ENCODE results near the gene TAMALIN. TPM values are rescaled to one million over a fixed set of nuclear protein-coding genes. Genes with fewer than 3 reads are reported as not detected.
A peak's percentile ranks its signal among the peaks of the same experiment; 100 is the strongest.

TAMALIN gene
- polyA plus RNA-seq, 2 donors: 6.1 to 7.4 TPM

DNA sequence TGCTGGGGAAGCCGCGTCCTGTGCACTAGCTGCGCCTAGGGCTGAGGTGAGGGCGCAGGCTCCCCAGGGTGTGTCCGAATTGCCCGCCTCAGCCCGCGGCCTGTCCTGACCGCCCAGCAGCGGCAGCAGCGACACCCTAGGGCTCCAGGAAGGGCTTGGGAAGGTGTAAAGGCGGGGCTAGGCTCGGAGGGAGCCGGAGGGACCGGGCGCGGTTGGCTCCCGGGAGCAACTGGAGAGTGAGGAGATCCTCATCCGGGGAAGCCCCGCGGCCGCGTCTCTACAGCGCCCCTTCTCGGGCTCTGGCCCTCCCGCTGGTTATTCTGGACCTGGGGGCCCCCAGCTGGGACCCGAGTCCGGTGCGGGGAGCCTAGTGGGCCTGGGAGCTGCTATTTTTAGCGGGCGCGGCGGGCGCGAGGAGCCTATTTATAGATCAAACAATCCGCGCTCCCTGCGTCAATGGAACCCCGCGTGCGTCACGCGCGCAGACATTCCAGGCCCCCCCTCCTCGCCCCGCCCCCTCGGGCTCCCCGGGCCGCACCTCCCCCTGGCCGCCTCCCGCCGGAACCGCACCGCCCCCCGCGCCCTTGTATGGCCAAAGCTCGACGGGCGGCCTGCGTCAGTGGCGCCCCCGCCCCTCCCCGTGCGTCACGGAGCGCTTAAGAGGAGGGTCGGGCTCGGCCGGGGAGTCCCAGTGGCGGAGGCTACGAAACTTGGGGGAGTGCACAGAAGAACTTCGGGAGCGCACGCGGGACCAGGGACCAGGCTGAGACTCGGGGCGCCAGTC, 44.2 kb downstream of the TAMALIN start, which contains the start of gene NR4A1:
TSS of gene NR4A1 (plus strand) at position 685 of the 784 bp plus-strand sequence. CDS start 2,887 bp downstream, outside the sequence.
- peak within 1 kb of the TSS; percentile 32 to 53 for H3K4me3 ChIP-seq (ENCODE audit: low read depth in 1 of 2, low read length in 2 of 2)
- 0 to 1% methylated on average over 66 to 77 of the region's 77 CpGs for WGBS, 2 donors
- no peaks in the 10 kb centered on the region for H3K9me3 ChIP-seq (ENCODE audit: control insufficient read depth in 2 of 2, insufficient read depth in 1 of 2, low read depth in 1 of 2, low read length in 1 of 2)
- H3K4me1 ChIP-seq (ENCODE audit: control insufficient read depth in 2 of 2, insufficient read depth in 2 of 2, low read length in 1 of 2): peaks cover 5 to 15% of the 10 kb centered on the region in 2 donors
- H3K36me3 ChIP-seq (ENCODE audit: control insufficient read depth in 2 of 2, insufficient read depth in 2 of 2, low read length in 1 of 2): no peaks in the 10 kb centered on the region
- peak within 1 kb of the TSS; percentile 94 for H3K27ac ChIP-seq (ENCODE audit: low read depth in 2 of 2, low read length in 1 of 2)
- H3K27me3 ChIP-seq (ENCODE audit: control insufficient read depth in 1 of 2, insufficient read depth in 2 of 2, low read length in 2 of 2): no peaks in the 10 kb centered on the region

DNA sequence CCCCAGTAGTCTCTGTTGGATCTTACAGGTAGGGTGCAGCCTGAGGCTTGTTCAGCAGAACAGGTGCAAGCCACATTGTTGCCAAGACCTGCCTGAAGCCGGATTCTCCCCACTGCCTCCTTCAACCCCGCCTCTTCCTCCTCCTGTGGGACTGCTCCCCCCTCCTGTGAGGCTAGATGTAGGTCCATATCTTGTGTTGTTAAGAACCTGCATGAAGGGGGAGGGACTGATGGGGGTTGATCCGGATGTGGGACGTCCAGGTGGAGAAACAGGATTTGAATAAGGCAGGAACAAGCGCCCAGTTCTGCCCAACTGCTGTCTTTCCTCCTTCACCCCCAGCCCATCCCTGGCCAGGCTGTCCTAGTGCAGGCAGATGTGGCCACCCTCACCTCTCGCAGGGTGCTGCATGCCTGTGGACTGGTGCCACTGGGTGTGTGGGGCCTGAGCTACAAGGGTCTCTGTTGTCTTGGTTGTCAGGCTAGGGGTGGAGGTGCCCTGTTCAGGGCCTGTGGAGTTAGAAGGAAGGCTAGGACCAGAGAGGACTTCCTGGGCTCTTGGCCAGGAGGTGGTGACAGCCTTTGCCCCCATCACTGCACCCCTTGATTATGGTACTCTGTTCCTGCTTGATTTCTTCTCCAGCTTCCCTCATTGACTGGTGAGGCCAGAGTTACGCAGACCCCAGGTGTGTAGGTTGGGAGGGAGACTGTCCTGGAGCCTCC, 45.9 kb downstream of the TAMALIN start:
- Histone ChIP-seq H3K9me3 (ENCODE audit: control insufficient read depth in 2 of 2, insufficient read depth in 1 of 2, low read depth in 1 of 2, low read length in 1 of 2) (no peaks in the 10 kb centered on the region), H3K27me3 (ENCODE audit: control insufficient read depth in 1 of 2, insufficient read depth in 2 of 2, low read length in 2 of 2) (no peaks in the 10 kb centered on the region), H3K4me3 (ENCODE audit: low read depth in 1 of 2, low read length in 2 of 2) (peak overlapping the region; percentile 32 to 53), H3K27ac (ENCODE audit: low read depth in 2 of 2, low read length in 1 of 2) (peak overlapping the region; percentile 85 to 91), H3K36me3 (ENCODE audit: control insufficient read depth in 2 of 2, insufficient read depth in 2 of 2, low read length in 1 of 2) (peaks cover 0 to 5% of the 10 kb centered on the region in 2 donors), H3K4me1 (ENCODE audit: control insufficient read depth in 2 of 2, insufficient read depth in 2 of 2, low read length in 1 of 2) (peaks cover 4 to 12% of the 10 kb centered on the region in 2 donors)
- 43 to 45% methylated on average over 7 of the region's 7 CpGs for WGBS, 2 donors

DNA sequence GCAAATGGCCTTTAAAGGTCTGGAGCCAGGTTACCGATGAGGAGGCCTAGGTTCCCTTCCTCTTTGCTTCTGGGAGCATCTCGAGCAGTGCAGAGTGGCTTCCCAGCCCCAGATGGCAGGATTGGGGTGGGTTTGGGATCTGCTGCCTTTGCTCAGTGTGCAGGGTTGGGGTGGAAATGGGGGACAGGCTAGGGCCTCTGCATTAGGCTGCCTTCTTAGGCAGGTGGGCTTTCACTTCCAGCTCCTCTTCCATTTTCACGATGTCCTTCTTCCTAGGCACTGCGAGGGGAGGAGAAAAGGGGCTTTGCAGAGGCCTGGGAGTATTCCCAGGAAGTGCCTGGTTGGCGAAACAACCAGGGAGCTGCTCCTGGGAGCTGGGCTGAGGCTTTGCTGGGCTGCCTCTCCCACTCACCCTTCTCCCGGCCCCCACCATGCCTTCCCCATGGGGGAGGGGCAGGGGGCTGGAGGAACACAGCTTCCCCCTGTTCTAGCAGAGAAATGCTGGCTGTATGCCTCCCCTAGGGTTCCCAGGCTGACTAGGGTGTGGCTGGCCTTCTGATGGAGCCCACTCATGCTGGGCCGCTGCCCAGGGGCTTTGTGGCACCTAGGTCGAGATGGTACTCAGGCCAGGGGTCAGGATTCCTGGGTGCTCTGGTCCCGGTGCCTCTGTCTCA, 46.9 kb downstream of the TAMALIN start:
- no peak overlapping the region for H3K4me3 ChIP-seq (ENCODE audit: low read depth in 1 of 2, low read length in 2 of 2)
- H3K36me3 ChIP-seq (ENCODE audit: control insufficient read depth in 2 of 2, insufficient read depth in 2 of 2, low read length in 1 of 2): peaks cover 0 to 7% of the 10 kb centered on the region in 2 donors
- peak overlapping the region in 1 of 2 donors; percentile 16 for H3K27ac ChIP-seq (ENCODE audit: low read depth in 2 of 2, low read length in 1 of 2)

DNA sequence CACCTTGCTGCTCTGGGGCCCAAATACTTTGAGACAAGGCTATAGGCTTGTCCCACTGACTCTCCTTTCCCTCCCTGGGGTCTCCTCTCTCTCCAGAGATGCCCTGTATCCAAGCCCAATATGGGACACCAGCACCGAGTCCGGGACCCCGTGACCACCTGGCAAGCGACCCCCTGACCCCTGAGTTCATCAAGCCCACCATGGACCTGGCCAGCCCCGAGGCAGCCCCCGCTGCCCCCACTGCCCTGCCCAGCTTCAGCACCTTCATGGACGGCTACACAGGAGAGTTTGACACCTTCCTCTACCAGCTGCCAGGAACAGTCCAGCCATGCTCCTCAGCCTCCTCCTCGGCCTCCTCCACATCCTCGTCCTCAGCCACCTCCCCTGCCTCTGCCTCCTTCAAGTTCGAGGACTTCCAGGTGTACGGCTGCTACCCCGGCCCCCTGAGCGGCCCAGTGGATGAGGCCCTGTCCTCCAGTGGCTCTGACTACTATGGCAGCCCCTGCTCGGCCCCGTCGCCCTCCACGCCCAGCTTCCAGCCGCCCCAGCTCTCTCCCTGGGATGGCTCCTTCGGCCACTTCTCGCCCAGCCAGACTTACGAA, 47.6 kb downstream of the TAMALIN start:
- Histone ChIP-seq H3K36me3 (ENCODE audit: control insufficient read depth in 2 of 2, insufficient read depth in 2 of 2, low read length in 1 of 2) (peaks cover 0 to 9% of the 10 kb centered on the region in 2 donors), H3K9me3 (ENCODE audit: control insufficient read depth in 2 of 2, insufficient read depth in 1 of 2, low read depth in 1 of 2, low read length in 1 of 2) (no peaks in the 10 kb centered on the region), H3K4me1 (ENCODE audit: control insufficient read depth in 2 of 2, insufficient read depth in 2 of 2, low read length in 1 of 2) (peaks cover 4 to 12% of the 10 kb centered on the region in 2 donors), H3K27ac (ENCODE audit: low read depth in 2 of 2, low read length in 1 of 2) (peak overlapping the region in 1 of 2 donors; percentile 1), H3K27me3 (ENCODE audit: control insufficient read depth in 1 of 2, insufficient read depth in 2 of 2, low read length in 2 of 2) (no peaks in the 10 kb centered on the region), H3K4me3 (ENCODE audit: low read depth in 1 of 2, low read length in 2 of 2) (no peak overlapping the region)
- WGBS, 2 donors: 90 to 91% methylated on average over 21 of the region's 21 CpGs

More for the DNA sequence above, 46.9 kb downstream of the TAMALIN start:
- H3K9me3 ChIP-seq (ENCODE audit: control insufficient read depth in 2 of 2, insufficient read depth in 1 of 2, low read depth in 1 of 2, low read length in 1 of 2): no peaks in the 10 kb centered on the region
- peaks cover 4 to 12% of the 10 kb centered on the region in 2 donors for H3K4me1 ChIP-seq (ENCODE audit: control insufficient read depth in 2 of 2, insufficient read depth in 2 of 2, low read length in 1 of 2)
- WGBS, 2 donors: 80 to 82% methylated on average over 9 of the region's 9 CpGs
- no peaks in the 10 kb centered on the region for H3K27me3 ChIP-seq (ENCODE audit: control insufficient read depth in 1 of 2, insufficient read depth in 2 of 2, low read length in 2 of 2)

DNA sequence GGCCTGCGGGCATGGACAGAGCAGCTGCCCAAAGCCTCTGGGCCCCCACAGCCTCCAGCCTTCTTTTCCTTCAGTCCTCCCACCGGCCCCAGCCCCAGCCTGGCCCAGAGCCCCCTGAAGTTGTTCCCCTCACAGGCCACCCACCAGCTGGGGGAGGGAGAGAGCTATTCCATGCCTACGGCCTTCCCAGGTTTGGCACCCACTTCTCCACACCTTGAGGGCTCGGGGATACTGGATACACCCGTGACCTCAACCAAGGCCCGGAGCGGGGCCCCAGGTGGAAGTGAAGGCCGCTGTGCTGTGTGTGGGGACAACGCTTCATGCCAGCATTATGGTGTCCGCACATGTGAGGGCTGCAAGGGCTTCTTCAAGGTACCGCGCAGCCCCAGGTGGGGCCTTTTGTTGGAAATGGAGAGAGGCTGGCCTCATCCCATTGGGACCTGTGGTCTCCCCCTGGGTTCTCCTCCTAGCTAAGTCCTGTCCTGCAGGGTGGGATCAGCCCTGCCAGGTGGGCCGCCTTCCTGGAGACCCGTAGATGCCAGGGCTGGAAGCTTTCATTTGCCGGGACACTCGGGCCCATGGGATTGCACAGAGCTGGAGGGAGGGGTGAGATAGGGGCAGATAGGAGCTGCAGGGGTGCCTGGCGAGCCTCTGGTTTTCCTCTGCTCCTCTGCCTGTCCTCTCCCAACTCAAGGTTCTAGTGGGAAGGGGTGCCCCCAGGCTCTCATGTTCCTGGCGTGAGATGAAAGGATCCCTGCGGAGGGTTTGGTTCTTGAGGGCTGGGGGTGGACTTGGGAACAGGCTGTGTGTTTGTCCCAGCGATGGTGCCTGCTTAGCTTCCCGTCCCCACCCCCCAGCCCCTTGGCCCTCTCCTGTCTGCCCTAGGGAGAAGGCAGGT, 48.3 kb downstream of the TAMALIN start:
- no peak overlapping the region for H3K4me3 ChIP-seq (ENCODE audit: low read depth in 1 of 2, low read length in 2 of 2)
- no peaks in the 10 kb centered on the region for H3K9me3 ChIP-seq (ENCODE audit: control insufficient read depth in 2 of 2, insufficient read depth in 1 of 2, low read depth in 1 of 2, low read length in 1 of 2)
- peaks cover 4 to 12% of the 10 kb centered on the region in 2 donors for H3K4me1 ChIP-seq (ENCODE audit: control insufficient read depth in 2 of 2, insufficient read depth in 2 of 2, low read length in 1 of 2)
- no peaks in the 10 kb centered on the region for H3K27me3 ChIP-seq (ENCODE audit: control insufficient read depth in 1 of 2, insufficient read depth in 2 of 2, low read length in 2 of 2)
- WGBS, 2 donors: 91 to 93% methylated on average over 21 of the region's 21 CpGs
- H3K36me3 ChIP-seq (ENCODE audit: control insufficient read depth in 2 of 2, insufficient read depth in 2 of 2, low read length in 1 of 2): peaks cover 0 to 9% of the 10 kb centered on the region in 2 donors
- peak overlapping the region in 1 of 2 donors; percentile 1 for H3K27ac ChIP-seq (ENCODE audit: low read depth in 2 of 2, low read length in 1 of 2)

DNA sequence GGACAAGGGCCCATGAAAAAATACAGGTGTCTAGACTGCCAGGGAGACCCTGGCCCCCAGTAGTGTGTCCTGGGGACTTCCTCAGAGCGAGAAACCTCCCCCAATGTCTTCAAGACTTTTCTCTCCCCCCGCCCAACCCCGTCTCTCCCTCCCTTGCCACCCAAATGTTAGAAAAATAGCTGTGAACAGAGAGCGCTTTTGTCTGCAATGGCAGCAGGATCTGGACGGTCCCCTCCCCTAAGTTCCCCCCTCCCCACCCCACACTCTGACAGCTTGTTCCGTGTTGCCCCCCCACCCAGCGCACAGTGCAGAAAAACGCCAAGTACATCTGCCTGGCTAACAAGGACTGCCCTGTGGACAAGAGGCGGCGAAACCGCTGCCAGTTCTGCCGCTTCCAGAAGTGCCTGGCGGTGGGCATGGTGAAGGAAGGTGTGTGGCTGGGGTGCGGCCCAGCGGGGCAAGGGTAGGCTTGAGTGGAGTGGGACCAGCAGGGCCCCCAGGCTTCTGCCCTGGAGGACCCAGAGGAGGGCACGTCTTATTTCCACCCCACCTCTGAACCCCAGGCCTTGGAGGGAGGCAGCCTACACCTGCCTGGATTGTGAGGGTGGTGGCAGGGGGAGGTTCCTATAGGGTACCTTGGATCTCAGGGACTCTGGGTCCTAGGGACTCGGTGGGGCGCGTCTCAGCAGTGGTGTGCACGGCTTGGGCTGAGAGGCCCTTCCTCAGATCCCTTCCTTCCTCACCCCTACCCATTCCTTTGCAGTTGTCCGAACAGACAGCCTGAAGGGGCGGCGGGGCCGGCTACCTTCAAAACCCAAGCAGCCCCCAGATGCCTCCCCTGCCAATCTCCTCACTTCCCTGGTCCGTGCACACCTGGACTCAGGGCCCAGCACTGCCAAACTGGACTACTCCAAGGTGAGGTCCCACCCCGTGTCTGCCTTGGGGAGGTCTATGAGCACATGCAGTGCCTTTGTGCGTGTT, 49.3 kb downstream of the TAMALIN start:
- no peaks in the 10 kb centered on the region for H3K27me3 ChIP-seq (ENCODE audit: control insufficient read depth in 1 of 2, insufficient read depth in 2 of 2, low read length in 2 of 2)
- H3K36me3 ChIP-seq (ENCODE audit: control insufficient read depth in 2 of 2, insufficient read depth in 2 of 2, low read length in 1 of 2): peaks cover 0 to 9% of the 10 kb centered on the region in 2 donors
- H3K27ac ChIP-seq (ENCODE audit: low read depth in 2 of 2, low read length in 1 of 2): peak overlapping the region in 1 of 2 donors; percentile 11
- H3K4me3 ChIP-seq (ENCODE audit: low read depth in 1 of 2, low read length in 2 of 2): no peak overlapping the region
- H3K9me3 ChIP-seq (ENCODE audit: control insufficient read depth in 2 of 2, insufficient read depth in 1 of 2, low read depth in 1 of 2, low read length in 1 of 2): no peaks in the 10 kb centered on the region
- peaks cover 0 to 7% of the 10 kb centered on the region in 2 donors for H3K4me1 ChIP-seq (ENCODE audit: control insufficient read depth in 2 of 2, insufficient read depth in 2 of 2, low read length in 1 of 2)
- WGBS, 2 donors: 85 to 88% methylated on average over 24 to 27 of the region's 27 CpGs

DNA sequence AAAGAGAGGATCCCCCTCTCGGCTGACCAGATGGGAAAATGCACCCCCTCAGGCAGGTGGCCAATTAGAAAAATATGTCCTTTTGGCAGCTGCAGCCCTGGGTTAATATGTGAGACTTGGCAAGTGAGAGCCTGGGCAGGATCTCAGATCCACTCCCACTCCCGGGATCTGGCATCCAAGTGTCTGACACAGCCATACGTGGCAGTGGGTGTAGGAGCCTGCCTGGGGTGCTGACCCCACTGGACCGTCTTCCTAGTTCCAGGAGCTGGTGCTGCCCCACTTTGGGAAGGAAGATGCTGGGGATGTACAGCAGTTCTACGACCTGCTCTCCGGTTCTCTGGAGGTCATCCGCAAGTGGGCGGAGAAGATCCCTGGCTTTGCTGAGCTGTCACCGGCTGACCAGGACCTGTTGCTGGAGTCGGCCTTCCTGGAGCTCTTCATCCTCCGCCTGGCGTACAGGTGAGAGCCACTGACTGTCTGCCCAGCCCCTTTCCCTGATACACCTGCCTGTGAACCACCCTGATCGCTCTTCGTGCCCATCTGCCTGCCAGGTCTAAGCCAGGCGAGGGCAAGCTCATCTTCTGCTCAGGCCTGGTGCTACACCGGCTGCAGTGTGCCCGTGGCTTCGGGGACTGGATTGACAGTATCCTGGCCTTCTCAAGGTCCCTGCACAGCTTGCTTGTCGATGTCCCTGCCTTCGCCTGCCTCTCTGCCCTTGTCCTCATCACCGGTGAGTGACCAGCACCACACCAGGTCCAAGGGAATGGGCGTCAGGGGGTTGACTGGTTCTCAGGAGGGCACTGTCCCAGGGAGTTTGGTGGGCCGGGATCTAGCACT, 50.3 kb downstream of the TAMALIN start:
- Histone ChIP-seq H3K36me3 (ENCODE audit: control insufficient read depth in 2 of 2, insufficient read depth in 2 of 2, low read length in 1 of 2) (peaks cover 0 to 9% of the 10 kb centered on the region in 2 donors), H3K4me1 (ENCODE audit: control insufficient read depth in 2 of 2, insufficient read depth in 2 of 2, low read length in 1 of 2) (peaks cover 0 to 3% of the 10 kb centered on the region in 2 donors), H3K9me3 (ENCODE audit: control insufficient read depth in 2 of 2, insufficient read depth in 1 of 2, low read depth in 1 of 2, low read length in 1 of 2) (no peaks in the 10 kb centered on the region), H3K27ac (ENCODE audit: low read depth in 2 of 2, low read length in 1 of 2) (no peak overlapping the region), H3K4me3 (ENCODE audit: low read depth in 1 of 2, low read length in 2 of 2) (no peak overlapping the region), H3K27me3 (ENCODE audit: control insufficient read depth in 1 of 2, insufficient read depth in 2 of 2, low read length in 2 of 2) (no peaks in the 10 kb centered on the region)
- 80 to 81% methylated on average over 23 of the region's 23 CpGs for WGBS, 2 donors
